A673 (cell line): ENCODE results near the gene CFL1.

Source experiments
- CTCF ChIP-seq: fragments of 300-800, 200-600 bp; sonication (generic); conservative IDR thresholded peaks from 2 replicates; pipeline ENCODE4 v1.5.1; 2017; ENCODE audit warnings: low read depth, mild to moderate bottlenecking, antibody characterized with exemption, low read length, moderate library complexity, mixed read lengths
- EZH2 ChIP-seq: fragments of 200-600 bp; sonication (generic); IDR thresholded peaks from 2 replicates; pipeline ENCODE4 v1.6.1; 2017; ENCODE audit warnings: borderline replicate concordance, low read depth, mild to moderate bottlenecking, mixed read lengths, antibody characterized with exemption, low read length; ENCODE audit not compliant: poor library complexity, severe bottlenecking

- TF ChIP-seq CTCF = no peak
- no peak for TF ChIP-seq EZH2
These were observed 10.2 kb upstream of the CFL1 start for GRCh38 chr11:65868076-65868667.
